Ishikawa (cell line): ENCODE measurements around the gene SART3.

Source experiments
- CEBPB ChIP-seq: IDR thresholded peaks from 2 replicates; pipeline ENCODE4 v1.6.1; 2012
- EP300 ChIP-seq: IDR thresholded peaks from 2 replicates; pipeline ENCODE4 v1.6.1; 2012; ENCODE audit warnings: borderline replicate concordance
- NFIC ChIP-seq: IDR thresholded peaks from 2 replicates; pipeline ENCODE4 v1.6.1; 2012
- RAD21 ChIP-seq: IDR thresholded peaks from 2 replicates; pipeline ENCODE4 v1.6.1; 2012; ENCODE audit warnings: low read depth
- TAF1 ChIP-seq: IDR thresholded peaks from 2 replicates; pipeline ENCODE4 v1.6.1; 2012; ENCODE audit warnings: low read depth, mild to moderate bottlenecking
- TCF12 ChIP-seq: IDR thresholded peaks from 2 replicates; pipeline ENCODE4 v1.6.1; 2012; ENCODE audit warnings: low read depth
- TEAD4 ChIP-seq: IDR thresholded peaks from 2 replicates; pipeline ENCODE4 v1.6.1; 2012
- YY1 ChIP-seq: IDR thresholded peaks from 2 replicates; pipeline ENCODE4 v1.6.1; 2012; ENCODE audit warnings: low read depth
- ZBTB7A ChIP-seq: IDR thresholded peaks from 2 replicates; pipeline ENCODE4 v1.6.1; 2012; ENCODE audit warnings: low read depth
- TF ChIP-seq, protein P1 (sequence below): IDR thresholded peaks from 2 replicates; pipeline ENCODE4 v1.6.1; 2012

DNA sequence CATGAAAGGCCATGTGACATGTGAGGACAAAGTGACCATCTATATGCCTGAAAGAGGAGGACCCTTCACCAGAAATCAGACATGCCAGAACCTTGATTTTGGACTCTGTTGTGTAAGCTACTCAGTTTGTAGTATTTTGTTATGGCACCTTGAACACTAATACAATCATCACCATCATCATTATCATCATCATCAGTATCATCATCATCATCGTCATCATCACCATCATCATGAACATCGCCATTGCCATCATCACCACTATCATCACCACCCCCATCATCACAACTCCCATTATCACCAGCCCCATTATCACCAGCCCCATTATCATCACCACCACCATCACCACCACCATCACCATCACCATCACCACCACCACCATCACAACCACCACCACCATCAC, 17.3 kb upstream of the SART3 start:
- TF ChIP-seq ZBTB7A (no peak), EP300 (no peak), TAF1 (no peak), RAD21 (no peak), NFIC (no peak), TCF12 (no peak), CEBPB (no peak), YY1 (no peak), TEAD4 (no peak)
- TF ChIP-seq, protein P1, sequence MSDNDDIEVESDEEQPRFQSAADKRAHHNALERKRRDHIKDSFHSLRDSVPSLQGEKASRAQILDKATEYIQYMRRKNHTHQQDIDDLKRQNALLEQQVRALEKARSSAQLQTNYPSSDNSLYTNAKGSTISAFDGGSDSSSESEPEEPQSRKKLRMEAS: no peak
